A549 (cell line): ENCODE data around the gene RRP8. TPM values are rescaled to one million over a fixed set of nuclear protein-coding genes. Genes with fewer than 3 reads are reported as not detected.

Source experiments
- ATAC-seq, 2 experiments: fragments of 200-7000 bp in 1 of 2; fragments of >200 bp in 1 of 2; cut with Nextera tagmentation in 1 of 2; cut with Tn5 transposase in 1 of 2; 3 replicates each; pipeline versions ENCODE4 v1.8.0 to v1.9.1; 2018 to 2020; ENCODE audit warnings: mild to moderate bottlenecking in 1 of 2, moderate library complexity in 1 of 2
- CTCF ChIA-PET: fragments of 300-600 bp; sonication (Branson Sonifier 250); formaldehyde crosslinking; extraction: SDS; loops from one replicate; lab custom pipeline; 2021; ENCODE audit warnings: antibody characterized with exemption, inconsistent platforms; lab: Yijun Ruan, JAX
- POLR2A ChIA-PET: fragments of 350-600 bp; formaldehyde crosslinking; extraction: SDS; loops from one replicate; lab custom pipeline; 2021; ENCODE audit warnings: antibody characterized with exemption, inconsistent platforms; lab: Yijun Ruan, JAX
- DNase-seq, 2 experiments: peaks; one replicate each; pipeline versions ENCODE4 v3.0.0 to v3.0.0-alpha.2; 2011 to 2016; ENCODE audit warnings: low read depth in 1 of 2, low spot score in 1 of 2
- FAIRE-seq: peaks from 2 replicates; lab custom pipeline; 2011; peaks lifted over from hg19 to GRCh38; lab: Jason Lieb, UNC
- H3K27ac ChIP-seq, 2 experiments: fragments of >200 bp; sonication (Bioruptor Twin); formaldehyde crosslinking; 3 replicates each; pipeline ENCODE4 v1.5.1; 2016 to 2017
- H3K4me1 ChIP-seq: fragments of >200 bp; sonication (Bioruptor Twin); formaldehyde crosslinking; 3 replicates; pipeline ENCODE4 v1.6.1; 2016
- H3K4me2 ChIP-seq: fragments of >200 bp; sonication (Bioruptor Twin); formaldehyde crosslinking; 3 replicates; pipeline ENCODE4 v1.6.1; 2016
- H3K4me3 ChIP-seq: fragments of >200 bp; sonication (Bioruptor Twin); formaldehyde crosslinking; 3 replicates; pipeline ENCODE4 v1.5.1; 2016
- H3K9me3 ChIP-seq: fragments of >200 bp; sonication (Bioruptor Twin); formaldehyde crosslinking; 3 replicates; pipeline ENCODE4 v1.6.1; 2016
- ATOH8 ChIP-seq: fragments of 250-450 bp; sonication (Bioruptor Pico); IDR thresholded peaks from 2 replicates; pipeline ENCODE4 v1.5.0; 2020; ENCODE audit warnings: low read depth, mild to moderate bottlenecking, moderate library complexity
- CBX2 ChIP-seq: fragments of 200-600 bp; sonication (generic); IDR thresholded peaks from 2 replicates; pipeline ENCODE4 v1.6.1; 2016; ENCODE audit warnings: low read depth, mild to moderate bottlenecking, borderline replicate concordance
- CBX8 ChIP-seq: fragments of 200-600 bp; sonication (generic); IDR thresholded peaks from 2 replicates; pipeline ENCODE4 v1.6.1; 2016
- FOSL2 ChIP-seq, 2 experiments: fragments of 450-650 bp in 1 of 2; fragments of >200 bp in 1 of 2; sonication (Bioruptor Twin) in 1 of 2; formaldehyde crosslinking; IDR thresholded peaks; 2 replicates each; pipeline versions ENCODE4 v1.5.0 to v1.6.1; 2016 to 2020; ENCODE audit warnings: mild to moderate bottlenecking in 1 of 2, moderate library complexity in 1 of 2
- HOXB13 ChIP-seq: fragments of 250-450 bp; sonication (Bioruptor Pico); IDR thresholded peaks from 2 replicates; pipeline ENCODE4 v1.5.0; 2020; ENCODE audit warnings: low read depth, mild to moderate bottlenecking, moderate library complexity
- KDM5A ChIP-seq: fragments of 200-600 bp; sonication (generic); IDR thresholded peaks from 2 replicates; pipeline ENCODE4 v1.6.1; 2016; ENCODE audit warnings: antibody characterized with exemption, mild to moderate bottlenecking
- MAZ ChIP-seq: fragments of 150-350 bp; IDR thresholded peaks from 2 replicates; pipeline ENCODE4 v1.6.1; 2014; ENCODE audit warnings: antibody characterized with exemption, low read depth, low read length, borderline replicate concordance
- MYC ChIP-seq: IDR thresholded peaks from 2 replicates; pipeline ENCODE4 v1.6.1; 2012; ENCODE audit warnings: mild to moderate bottlenecking, inconsistent platforms, low read length, improper control_type of control experiment, borderline replicate concordance
- NFE2L2 ChIP-seq: fragments of 150-350 bp; conservative IDR thresholded peaks from 2 replicates; pipeline ENCODE4 v1.6.1; 2014; ENCODE audit warnings: low read length
- PHF8 ChIP-seq: fragments of 200-600 bp; sonication (generic); IDR thresholded peaks from 2 replicates; pipeline ENCODE4 v1.6.1; 2016; ENCODE audit warnings: low read depth, mild to moderate bottlenecking, antibody characterized with exemption, moderate library complexity, borderline replicate concordance
- POLR2AphosphoS2 ChIP-seq: conservative IDR thresholded peaks from 2 replicates; pipeline ENCODE4 v1.6.1; 2012; ENCODE audit warnings: low read length, improper control_type of control experiment, inconsistent platforms
- RCOR1 ChIP-seq: fragments of 150-350 bp; IDR thresholded peaks from 2 replicates; pipeline ENCODE4 v1.6.1; 2014; ENCODE audit warnings: antibody characterized with exemption, low read length, low read depth
- SMC3 ChIP-seq: fragments of >200 bp; sonication (Bioruptor Twin); formaldehyde crosslinking; IDR thresholded peaks from 3 replicates; pipeline ENCODE4 v1.6.1; 2018; ENCODE audit warnings: inconsistent platforms
- SREBF2 ChIP-seq: fragments of 450-650 bp; IDR thresholded peaks from 2 replicates; pipeline ENCODE4 v1.6.1; 2014; ENCODE audit warnings: mild to moderate bottlenecking, moderate library complexity
- TFCP2L1 ChIP-seq: fragments of 250-450 bp; sonication (Bioruptor Pico); IDR thresholded peaks from 2 replicates; pipeline ENCODE4 v1.5.0; 2021; ENCODE audit warnings: mild to moderate bottlenecking
- ZNF302 ChIP-seq: fragments of 250-450 bp; sonication (Bioruptor Pico); IDR thresholded peaks from 2 replicates; pipeline ENCODE4 v1.9.0; 2021; ENCODE audit warnings: inconsistent platforms, mild to moderate bottlenecking, moderate library complexity
- ZSCAN20 ChIP-seq: fragments of 250-450 bp; sonication (Bioruptor Pico); IDR thresholded peaks from 2 replicates; pipeline ENCODE4 v1.8.0; 2022; ENCODE audit warnings: mild to moderate bottlenecking, moderate library complexity
- WGBS: methylation state at CpG from one replicate; pipeline ENCODE4 v1.1.6; 2017; ENCODE audit errors: missing lambda C conversion rate; 5-methylcytosine and 5-hydroxymethylcytosine counted together
- polyA plus RNA-seq, 4 experiments: library from polyadenylated mRNA; depleted of rRNA in 3 of 4; stranded (reverse); fragments of >200 nt; fragmentation: RNase III in 1 of 4; extraction: RNeasy Plus Mini Kit Qiagen cat#74134 plus additional on column Dnase treatment in 1 of 4; gene quantifications; 2 replicates in 3 of 4; 3 replicates in 1 of 4; pipeline ENCODE4 v1.2.3, GENCODE V29; 2011 to 2017
- TF ChIP-seq, protein P1 (sequence below): fragments of >200 bp; sonication (Bioruptor Twin); formaldehyde crosslinking; IDR thresholded peaks from 2 replicates; pipeline ENCODE4 v1.6.1; 2016
- TF ChIP-seq, protein P2 (sequence below): fragments of 200-600 bp; sonication (generic); IDR thresholded peaks from 2 replicates; pipeline ENCODE4 v1.6.1; 2016; ENCODE audit warnings: antibody characterized with exemption, mild to moderate bottlenecking, moderate library complexity
- TF ChIP-seq, protein P3 (sequence below): fragments of >200 bp; sonication (Bioruptor Twin); formaldehyde crosslinking; IDR thresholded peaks from 3 replicates; pipeline ENCODE4 v1.5.1; 2016

The RRP8 gene
- polyA plus RNA-seq, 2 of the 4 experiments (the other 2 are of a cell fraction), result 14.5 to 25.9 TPM

DNA sequence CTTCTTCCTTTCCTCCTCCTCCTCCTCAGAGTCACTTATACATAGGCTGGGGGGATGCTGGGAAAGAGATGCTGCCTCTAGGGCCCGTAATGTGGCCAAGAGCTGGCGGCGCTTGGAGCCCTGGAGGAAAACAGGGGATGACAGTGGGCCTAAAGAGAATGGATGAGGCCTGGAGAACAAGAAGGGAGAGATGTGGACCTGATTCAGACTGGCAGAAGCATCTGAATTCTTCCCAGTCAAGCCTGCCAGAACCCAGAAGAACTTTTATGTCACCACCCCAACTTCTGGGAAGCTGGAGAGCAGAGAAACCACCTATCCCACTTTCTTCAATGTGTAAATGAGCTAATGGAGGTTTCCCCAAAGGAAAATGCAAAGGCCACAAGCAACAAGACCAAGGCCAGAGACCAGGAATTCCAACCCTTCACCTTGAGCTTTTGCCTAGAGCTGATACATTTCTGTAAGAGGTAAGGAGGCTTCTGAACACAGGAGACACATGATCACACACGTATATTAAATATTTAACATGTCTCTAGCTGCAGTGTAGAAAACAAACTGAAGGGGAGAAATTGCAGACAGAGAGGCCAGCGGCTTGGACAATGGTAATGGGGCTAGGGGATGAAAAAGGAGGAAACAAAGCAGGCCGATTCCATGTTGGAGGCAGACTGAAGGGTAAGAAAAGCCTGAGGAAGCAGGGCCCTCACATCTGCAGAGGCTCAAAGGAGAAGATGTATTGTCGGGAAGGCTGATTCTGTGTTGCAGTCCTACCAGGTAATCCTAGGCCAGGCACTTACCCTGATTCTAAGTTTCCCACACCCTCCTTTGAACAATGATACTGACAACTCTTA is 1.1 kb downstream of the RRP8 start:
- Histone ChIP-seq H3K4me1 (peaks cover 35% of the 10 kb centered on the region), H3K4me3 (peak overlapping the region; percentile 79), H3K9me3 (no peaks in the 10 kb centered on the region), H3K4me2 (peak overlapping the region; percentile 87), H3K27ac (peak overlapping the region; percentile 90 to 98)
- ATAC-seq (no peak), FAIRE-seq (no peak), DNase-seq (no peak)
- no peak for TF ChIP-seq TFCP2L1 (CRISPR knock-in tag)
- TF ChIP-seq POLR2AphosphoS2, result no peak
- TF ChIP-seq, protein P1, sequence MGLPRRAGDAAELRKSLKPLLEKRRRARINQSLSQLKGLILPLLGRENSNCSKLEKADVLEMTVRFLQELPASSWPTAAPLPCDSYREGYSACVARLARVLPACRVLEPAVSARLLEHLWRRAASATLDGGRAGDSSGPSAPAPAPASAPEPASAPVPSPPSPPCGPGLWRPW, result no peak
- TF ChIP-seq PHF8, result no peak
- no peak for TF ChIP-seq MYC
- no peak for TF ChIP-seq MAZ
- no peak for TF ChIP-seq SMC3
- no peak for TF ChIP-seq FOSL2 (IDR thresholded peaks at IDR 0.05)
- TF ChIP-seq FOSL2 (CRISPR knock-in tag; IDR thresholded peaks at IDR 0.05), result no peak
- no peak for TF ChIP-seq NFE2L2
- TF ChIP-seq HOXB13, result no peak
- TF ChIP-seq ATOH8, result no peak
- TF ChIP-seq, protein P2, sequence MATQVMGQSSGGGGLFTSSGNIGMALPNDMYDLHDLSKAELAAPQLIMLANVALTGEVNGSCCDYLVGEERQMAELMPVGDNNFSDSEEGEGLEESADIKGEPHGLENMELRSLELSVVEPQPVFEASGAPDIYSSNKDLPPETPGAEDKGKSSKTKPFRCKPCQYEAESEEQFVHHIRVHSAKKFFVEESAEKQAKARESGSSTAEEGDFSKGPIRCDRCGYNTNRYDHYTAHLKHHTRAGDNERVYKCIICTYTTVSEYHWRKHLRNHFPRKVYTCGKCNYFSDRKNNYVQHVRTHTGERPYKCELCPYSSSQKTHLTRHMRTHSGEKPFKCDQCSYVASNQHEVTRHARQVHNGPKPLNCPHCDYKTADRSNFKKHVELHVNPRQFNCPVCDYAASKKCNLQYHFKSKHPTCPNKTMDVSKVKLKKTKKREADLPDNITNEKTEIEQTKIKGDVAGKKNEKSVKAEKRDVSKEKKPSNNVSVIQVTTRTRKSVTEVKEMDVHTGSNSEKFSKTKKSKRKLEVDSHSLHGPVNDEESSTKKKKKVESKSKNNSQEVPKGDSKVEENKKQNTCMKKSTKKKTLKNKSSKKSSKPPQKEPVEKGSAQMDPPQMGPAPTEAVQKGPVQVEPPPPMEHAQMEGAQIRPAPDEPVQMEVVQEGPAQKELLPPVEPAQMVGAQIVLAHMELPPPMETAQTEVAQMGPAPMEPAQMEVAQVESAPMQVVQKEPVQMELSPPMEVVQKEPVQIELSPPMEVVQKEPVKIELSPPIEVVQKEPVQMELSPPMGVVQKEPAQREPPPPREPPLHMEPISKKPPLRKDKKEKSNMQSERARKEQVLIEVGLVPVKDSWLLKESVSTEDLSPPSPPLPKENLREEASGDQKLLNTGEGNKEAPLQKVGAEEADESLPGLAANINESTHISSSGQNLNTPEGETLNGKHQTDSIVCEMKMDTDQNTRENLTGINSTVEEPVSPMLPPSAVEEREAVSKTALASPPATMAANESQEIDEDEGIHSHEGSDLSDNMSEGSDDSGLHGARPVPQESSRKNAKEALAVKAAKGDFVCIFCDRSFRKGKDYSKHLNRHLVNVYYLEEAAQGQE, result no peak
- TF ChIP-seq, protein P3, sequence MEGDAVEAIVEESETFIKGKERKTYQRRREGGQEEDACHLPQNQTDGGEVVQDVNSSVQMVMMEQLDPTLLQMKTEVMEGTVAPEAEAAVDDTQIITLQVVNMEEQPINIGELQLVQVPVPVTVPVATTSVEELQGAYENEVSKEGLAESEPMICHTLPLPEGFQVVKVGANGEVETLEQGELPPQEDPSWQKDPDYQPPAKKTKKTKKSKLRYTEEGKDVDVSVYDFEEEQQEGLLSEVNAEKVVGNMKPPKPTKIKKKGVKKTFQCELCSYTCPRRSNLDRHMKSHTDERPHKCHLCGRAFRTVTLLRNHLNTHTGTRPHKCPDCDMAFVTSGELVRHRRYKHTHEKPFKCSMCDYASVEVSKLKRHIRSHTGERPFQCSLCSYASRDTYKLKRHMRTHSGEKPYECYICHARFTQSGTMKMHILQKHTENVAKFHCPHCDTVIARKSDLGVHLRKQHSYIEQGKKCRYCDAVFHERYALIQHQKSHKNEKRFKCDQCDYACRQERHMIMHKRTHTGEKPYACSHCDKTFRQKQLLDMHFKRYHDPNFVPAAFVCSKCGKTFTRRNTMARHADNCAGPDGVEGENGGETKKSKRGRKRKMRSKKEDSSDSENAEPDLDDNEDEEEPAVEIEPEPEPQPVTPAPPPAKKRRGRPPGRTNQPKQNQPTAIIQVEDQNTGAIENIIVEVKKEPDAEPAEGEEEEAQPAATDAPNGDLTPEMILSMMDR, result no peak
- TF ChIP-seq KDM5A, result no peak
- no peak for TF ChIP-seq CBX8
- TF ChIP-seq CBX2, result no peak
- TF ChIP-seq RCOR1, result no peak
- TF ChIP-seq ZNF302 (CRISPR knock-in tag), result no peak
- no peak for TF ChIP-seq SREBF2
- no peak for TF ChIP-seq ZSCAN20 (CRISPR knock-in tag)
- ChIA-PET CTCF (interaction anchor here (0.6 to 4.2 kb wide), 6 partner anchors 10 to 223 kb away, joined by 3 to 23 read pairs (median 4); partner anchors contain the start of genes MRPL17 and TAF10), POLR2A (interaction anchor here (2.1 to 2.4 kb wide), 2 partner anchors 11 to 81 kb away, joined by 4 to 13 read pairs; partner anchors contain the start of gene MRPL17)
- 43% methylated on average over 7 of the region's 7 CpGs for WGBS
